HG02759 (cell line): Measurements from ENCODE around the gene IGF2.
"Not testable (repeated sequence)": the region's sequence is repeated elsewhere in the genome, so short reads cannot be mapped to it uniquely, and the experiment has no call there.

ENCODE experiments used
- ATAC-seq: cut with Tn5 transposase; IDR thresholded peaks from one replicate; pipeline ENCODE4 v1.9.1; 2021; ENCODE audit warnings: mild to moderate bottlenecking, moderate library complexity; ENCODE audit not compliant: unreplicated experiment

IGF2 gene, protein sequence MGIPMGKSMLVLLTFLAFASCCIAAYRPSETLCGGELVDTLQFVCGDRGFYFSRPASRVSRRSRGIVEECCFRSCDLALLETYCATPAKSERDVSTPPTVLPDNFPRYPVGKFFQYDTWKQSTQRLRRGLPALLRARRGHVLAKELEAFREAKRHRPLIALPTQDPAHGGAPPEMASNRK

DNA sequence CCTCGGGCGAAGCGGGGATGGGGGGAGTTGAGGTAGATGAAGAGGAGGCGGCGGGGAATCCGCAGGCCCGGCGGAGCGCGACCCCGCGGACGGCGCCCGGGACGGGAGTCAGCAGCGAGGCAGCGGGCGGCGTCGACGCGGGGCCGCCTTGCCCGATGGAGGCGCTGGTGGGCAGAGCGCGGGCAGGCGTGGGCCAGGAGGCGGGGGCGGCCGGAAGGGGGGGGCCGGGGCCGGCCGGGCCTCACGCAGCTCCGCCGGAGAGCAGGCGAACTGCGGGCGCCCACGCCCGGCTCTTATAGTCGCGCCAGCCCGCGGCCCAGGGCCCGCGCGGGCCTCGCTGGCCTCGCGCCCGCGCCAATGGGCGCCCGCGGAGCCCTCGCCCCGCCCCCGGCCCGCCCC, at the start of gene IGF2:
IGF2 (minus strand) TSS at position 267 of the 399 bp plus-strand sequence. CDS start 3,866 bp downstream, outside the sequence.
- ATAC-seq, result no peak

DNA sequence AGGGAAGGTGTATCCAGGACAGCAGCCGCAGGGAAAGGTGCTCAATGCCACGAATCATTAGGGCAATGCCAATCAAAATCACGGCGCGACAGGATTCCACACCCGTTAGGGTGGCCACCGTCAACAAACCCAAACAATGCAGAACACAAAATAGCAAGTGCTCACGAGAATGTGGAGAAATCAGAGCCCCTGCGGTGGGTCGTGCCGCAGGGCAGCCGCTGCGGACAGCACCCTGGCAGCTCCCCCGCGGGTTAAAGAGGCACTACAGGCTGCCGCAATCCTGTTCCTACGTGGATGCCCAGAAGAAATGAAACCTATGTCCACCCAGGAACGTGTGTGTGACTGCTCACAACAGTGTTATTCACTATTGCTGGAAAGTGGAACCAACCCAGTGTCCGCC, 49.6 kb upstream of the IGF2 start:
- ATAC-seq, result no peak

DNA sequence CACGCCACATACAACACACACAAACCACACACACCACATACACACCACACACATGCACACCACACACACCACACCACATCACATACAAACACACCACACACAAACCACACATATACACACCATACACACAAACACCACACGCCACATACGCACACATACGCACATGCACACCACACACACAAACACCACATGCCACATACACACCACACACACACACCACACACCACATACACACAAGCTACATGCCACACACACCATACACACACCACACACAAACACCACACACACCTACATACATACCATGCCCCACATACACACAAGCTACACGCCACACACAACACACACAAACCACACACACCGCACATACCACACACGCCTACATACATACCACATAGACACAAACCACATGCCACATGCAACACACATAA, 48.1 kb upstream of the IGF2 start:
- no peak for ATAC-seq

DNA sequence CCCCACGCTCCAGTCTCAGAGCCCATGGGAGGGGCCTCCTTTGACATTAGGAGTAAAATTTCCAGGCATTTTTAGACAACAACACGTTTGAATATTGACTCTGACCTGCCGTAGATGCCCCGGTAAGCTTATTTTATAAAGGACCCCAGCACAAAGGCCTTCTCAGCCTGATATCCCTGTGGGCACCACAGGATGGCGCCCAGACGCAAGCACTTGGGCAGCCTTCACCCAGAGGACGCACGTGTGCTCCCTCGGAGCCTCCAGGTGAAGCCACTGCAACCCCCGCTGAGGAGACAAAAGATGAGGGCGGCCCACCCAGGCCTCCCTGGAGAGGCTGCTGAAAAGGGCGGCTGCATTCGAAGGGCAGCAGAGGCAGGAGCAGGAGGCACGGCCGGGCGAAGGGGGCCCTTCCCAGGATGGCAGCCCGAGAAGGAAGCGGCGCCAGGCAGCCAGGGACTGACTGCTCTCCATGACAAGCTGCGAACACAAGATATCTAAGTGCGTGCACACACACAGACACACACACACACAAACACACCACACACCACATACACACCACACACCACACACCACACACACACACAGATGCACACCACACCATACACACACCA, 47.6 kb upstream of the IGF2 start:
- ATAC-seq, result no peak

DNA sequence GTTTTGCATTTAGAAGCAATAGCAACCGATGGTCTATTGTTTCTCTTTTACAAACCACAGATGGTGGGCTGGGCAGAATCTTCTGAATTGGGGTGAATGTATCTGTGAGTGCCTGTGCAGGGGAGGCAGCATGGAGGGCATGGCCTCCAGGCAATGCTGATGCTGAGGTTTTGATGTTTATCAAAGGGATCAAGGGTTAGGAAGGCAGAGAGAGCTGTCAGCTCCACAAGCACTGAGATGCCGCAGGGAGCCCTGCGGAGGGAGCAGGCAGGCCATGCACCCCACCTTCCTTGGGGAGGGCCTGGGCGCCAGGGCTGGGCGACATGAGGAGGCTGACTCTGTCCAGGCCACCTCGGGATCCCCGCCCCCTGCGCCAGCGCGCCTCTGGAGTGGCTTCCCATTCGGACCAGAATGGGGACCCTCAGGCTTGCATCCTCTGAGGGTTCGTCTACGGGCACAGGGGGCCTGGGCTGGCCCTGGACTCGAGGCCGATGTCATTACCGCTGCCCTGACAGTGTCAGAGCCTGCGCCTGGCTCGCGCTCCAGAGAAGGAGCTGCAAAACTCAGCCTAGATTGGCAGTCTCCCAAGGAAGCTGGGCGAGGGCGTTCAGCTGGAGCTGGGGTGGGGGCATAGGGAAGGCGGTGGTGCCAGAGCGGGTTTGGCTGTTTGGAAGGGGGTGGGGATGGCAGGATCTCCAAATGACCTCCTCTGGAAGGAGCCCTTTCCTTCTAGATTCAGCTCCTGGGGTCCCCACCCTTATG, 46.3 kb upstream of the IGF2 start:
- ATAC-seq, result no peak

DNA sequence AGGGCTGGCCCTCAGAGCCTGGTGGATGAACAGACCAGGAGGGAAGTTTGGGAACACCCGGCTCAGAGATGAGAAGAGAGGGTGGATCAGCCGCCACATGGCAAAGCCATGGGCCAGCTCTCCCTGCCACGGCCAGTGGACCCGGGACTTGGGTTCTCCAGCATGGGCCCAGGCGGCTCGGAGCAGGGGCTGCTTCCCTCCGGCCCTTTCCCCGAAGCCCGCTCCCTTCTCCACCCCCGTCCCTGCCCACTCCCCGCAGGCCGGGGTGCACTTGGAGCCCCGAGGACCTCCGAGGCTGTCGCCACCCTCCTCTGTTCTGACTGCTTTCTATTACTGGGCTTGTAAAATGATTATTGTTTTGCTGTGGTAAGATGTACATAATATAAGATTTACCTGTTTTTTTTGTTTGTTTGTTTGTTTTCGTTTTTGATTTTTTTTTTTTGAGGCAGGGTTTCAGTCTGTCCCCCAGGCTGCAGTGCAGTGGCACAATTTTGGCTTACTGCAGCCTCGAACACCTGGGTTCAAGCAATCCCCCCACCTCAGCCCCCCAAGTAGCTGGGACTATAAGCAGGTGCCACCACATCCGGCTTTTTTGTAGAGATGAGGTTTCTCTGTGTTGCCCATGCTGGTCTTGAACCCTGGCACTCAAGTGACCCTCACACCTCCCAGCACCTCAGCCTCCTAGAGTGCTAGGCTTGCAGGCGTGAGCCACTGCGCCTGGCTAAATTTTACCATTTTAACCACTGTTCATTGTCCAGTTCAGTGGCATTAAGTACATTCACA, 43.7 kb upstream of the IGF2 start:
- ATAC-seq, result no peak

DNA sequence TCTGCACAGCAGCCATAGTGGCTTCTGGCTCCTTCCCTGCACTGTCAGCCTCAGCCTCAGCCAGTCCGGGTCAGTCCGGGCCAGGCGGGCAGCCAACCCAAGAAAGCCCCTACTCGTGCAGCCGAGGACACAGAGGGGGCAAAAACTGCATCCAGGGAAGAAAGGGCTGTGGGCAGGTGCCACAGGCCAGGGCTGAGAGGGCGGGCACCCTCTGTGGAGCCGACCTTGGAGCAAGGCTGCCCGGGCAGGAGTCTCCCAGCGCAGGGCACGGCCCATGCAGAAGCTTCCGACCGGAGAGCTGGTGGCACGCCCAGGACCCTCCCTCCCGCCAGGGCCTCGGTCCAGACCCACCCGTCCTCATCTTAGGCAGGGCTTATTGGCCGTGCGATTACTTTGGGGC, 42.9 kb upstream of the IGF2 start:
- no peak for ATAC-seq

DNA sequence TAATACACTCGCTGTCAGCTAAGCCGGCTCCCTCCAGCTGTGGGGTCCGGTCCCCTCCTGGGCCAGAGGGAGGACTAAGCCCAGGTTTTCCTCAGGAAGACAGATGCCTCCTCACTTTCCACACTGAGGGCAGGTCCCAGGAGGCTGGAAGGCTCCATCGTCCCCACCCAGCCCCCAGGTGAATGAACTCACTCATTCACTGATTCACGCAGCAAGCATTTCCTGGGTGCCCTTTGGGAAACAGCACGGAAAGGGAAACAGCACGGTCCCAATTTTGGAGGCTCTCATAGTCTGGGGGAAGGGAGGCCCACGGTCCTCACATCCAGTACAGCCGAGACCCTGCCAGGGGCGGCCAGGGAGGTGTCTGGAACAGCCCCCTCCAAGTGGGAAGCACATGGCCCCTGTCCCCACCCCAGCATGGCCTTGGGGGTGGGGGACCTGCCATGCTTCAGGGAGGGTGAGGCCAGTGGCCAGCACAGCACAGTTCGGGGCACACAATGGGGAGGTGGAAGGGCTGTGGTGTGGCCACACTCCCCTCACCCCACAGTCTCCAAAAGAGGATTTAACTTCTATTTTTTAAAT, 41.7 kb upstream of the IGF2 start:
- ATAC-seq, result no peak

DNA sequence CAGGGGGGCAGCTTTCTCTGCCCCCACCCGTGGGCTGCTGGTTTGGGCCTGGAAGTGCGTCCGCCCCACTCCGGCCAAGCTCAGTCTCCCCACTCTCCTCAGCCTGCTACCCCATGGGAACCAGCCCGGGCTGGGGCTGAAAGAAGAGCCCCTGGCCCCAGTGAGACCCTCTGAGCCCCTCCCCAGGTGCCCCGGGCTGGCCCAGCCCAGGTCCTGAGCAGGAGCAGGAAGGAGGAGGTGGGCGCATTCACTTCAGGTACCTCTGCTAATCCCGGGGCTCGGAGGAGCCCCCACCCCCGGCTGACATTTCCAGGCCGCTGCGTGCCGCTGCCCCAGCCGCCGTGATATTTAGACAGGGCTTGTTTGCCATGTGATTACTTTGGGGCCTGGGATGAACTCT, 41.2 kb upstream of the IGF2 start:
- ATAC-seq, result no peak

DNA sequence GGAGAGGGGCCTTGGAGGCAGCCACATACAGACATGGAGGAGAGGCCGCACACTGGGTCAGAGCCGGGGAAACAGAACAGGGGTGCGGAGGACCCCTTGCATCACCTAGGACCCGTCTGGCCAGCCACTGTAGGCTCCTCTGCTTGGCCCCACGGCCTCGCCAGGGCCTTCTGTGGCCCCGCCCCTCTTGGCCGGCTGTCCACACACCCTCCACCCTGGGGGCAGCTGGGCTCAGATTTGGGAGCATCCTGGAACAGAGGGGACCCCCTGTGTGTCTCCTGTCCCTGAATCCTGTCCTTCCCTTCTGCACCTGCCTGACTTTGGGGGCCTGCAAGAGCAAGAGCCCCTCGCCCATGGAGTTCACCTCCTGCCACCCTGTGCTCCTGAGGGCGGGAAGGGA, 40.3 kb upstream of the IGF2 start:
- ATAC-seq, result no peak

DNA sequence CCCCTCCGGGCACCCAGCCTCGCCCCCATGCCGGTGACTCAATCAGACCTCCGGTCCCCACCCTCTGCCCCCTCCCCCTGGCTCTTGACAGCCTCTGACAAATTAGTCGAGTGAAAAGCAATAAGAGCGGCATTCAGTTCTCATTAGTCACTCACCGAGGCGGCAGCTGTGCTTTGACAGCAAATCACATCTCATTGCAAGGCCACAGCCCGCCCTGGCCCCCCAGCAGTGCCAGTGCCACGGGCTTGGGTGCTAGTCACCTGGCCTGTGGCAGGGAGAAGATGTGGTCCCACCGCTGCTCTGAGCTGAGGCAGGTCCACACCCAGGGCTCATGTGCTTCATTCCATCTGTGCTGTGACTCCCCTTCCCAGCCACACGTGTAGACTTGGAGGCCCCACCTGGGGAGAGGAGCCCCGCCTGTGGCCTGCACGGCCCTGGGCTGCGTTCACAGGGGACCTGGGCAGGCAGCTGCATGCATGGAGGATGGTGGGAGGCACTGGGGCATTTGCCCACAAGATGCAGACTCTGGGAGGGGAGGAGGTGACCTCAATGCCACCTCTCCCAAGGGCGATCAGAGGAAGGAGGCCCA, 39.8 kb upstream of the IGF2 start:
- no peak for ATAC-seq

DNA sequence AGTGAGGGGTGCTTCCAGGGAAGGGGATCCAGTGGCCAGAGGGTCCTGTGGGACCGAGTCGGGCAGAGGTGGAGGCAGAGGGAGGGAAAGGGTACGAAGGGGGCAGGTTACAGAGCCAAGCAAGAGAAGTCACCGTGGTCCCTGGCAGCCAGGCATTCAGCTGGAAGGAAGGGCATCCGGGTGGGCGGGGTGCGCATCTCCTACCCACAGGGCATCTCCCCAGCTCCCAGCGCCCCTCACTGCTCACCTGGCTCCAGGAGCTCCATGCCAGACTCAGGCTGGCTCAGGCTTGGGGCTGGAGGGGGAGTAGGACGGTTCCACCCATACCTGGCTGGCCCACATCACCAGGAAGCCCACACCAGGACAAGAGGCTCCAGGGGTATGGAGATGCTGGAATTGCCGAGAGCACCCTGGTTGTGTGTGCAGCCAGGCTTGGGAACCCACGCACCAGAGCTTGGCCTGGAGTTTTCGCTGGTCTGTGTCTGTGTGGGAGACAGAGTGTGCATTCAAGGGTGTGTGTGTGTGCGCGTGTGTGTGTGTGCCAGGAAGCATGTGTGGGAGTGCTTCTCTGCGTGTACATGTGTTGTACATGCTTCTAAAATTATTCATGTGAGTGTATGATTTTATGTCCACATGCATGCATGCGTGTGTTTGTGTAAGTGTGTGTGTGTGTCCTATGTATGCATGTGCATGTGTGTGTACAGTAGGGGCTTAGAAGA, 39.0 kb upstream of the IGF2 start:
- not testable (repeated sequence) for ATAC-seq

DNA sequence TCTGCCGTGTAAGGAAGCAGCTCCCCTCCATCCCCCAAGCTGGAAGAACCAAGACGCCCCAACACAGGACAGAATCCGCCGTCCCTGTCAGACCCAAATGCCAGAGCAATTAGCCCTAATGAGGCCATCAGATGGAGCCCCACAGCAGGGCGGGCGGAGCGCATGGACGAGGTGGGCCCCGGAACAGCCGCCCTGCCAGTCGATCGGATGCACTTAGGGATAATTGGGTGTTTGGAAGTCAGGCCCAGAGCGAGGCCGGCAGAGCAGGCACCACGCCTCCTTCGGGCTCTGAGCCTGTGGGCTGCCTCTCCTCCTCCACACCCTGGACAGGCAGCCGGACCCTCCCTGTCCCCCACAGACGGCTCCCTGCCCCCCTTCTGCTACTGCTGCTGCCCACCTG, 37.9 kb upstream of the IGF2 start:
- ATAC-seq, result no peak

DNA sequence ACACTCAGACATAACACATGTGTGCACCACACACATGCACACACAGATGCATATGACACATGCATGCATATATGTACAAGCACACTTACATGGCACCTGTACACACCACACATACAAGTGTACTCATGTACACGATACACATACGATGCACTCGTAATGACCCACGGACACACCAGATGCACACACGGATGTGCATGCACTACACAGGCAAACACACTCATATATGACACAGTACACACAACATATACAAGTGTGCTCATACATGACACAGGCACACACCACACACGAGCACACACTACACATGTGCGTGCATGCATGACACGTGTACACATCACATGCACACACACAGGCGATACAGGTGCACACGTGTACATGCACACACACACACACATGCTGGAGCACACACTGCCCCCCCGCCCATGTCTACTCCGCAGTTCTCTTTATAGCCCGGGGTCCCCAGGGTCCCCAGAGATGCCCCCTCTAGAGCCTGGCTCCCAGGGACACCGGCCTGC, 37.3 kb upstream of the IGF2 start:
- no peak for ATAC-seq

DNA sequence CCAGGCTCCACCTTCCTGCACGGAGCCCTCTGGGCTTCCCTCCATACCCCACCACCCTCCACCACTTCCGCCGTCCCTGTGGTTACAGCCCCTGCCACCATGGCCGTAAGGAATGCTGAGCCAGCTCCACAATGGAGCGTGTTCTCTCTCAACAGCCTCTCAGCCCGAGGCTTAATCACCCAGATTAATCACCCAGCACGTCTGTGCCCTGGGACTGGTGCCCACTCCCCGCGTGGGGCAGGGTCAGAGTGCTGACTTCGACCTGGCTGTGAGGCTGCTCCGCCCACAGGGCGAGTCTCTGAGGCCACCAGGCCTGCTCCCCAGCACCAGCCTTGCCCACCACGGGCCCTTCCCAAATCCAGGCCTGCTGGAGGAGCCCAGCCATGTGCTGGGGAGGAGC, 36.5 kb upstream of the IGF2 start:
- ATAC-seq, result no peak

DNA sequence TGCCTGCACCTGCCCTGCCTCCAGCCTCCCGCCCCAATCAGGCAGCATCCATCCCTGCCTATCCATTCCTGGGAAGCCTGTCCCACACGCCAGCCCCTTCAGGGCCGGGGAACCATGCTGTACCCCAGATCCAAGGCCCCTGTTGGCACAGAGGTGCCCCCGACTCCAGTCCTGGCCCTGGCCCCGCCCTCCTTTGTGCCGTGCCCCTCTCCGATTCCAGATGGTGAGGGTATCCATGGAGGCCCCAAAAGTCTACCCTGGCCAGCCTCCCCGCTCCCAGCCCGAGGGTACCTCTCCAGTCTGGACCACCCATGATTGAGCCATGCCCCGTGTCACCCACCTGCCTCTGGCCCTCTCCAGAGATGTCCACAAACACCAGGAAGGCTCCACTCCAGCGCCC, 35.2 kb upstream of the IGF2 start:
- ATAC-seq, result no peak

DNA sequence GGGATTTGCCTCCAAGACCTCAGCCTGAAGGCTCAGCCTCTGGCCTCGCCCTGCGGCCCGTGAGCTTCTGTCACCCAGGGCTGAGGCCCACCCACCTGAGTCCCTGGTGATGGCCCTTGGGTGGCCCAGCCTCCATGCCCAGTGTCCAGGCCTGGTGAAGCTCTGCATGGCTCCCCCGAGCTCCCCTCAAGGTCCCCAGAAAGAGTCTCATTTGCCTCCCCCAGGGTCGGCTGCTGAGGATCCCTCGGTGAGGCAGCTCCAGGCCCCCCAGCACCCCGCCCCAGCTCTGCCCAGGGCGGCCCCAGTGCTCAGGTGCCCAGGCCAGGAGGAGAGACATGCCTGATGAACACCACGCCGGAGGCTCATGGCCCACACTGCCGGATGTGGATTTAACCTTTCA, 34.6 kb upstream of the IGF2 start:
- ATAC-seq, result no peak

DNA sequence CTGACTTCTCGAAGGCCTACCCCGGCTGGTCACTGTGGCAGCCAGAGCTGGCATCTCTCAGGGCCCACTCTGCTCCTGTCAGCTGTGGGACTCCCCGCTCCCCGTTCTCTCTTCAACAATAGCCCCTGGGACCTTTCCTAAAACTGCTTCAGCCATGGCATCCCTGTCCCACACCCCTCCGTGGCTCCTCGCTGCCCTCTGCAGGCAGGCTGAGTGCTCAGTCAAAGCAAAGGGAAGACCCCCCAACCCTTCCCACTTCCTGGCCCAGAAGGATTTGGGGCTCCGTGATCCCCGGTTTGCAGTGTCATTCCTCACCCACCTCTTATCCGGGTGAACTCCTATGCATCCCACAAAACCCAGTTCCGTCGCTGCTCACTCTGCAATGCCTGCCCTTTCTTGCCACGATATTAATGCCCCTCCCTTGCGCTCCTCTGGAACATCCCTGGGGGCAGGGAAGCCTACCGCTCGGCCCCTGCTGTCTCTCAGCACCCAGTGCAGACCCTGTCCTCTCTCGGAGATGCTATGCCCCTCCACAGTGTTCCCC, 34.0 kb upstream of the IGF2 start:
- ATAC-seq, result no peak

DNA sequence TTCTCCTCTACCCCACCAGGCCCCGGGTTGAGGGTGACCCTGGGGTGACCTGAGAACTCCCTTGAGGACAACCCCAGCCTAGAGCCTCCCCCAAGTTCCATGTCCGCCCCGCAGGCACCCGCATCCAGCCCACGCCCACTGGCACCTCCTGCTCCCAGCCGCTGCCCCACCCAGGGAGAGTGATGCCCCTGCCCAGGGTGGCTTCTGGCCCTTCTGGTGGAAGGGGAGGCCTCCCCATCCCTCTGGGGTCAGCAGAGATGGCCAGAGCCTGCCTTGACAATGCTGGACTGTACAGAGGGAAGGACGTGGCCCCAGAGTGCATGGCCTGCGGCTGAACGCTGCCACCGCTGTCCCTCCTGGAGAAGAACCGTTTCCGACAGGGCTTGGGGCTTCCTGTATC, 33.5 kb upstream of the IGF2 start:
- no peak for ATAC-seq

DNA sequence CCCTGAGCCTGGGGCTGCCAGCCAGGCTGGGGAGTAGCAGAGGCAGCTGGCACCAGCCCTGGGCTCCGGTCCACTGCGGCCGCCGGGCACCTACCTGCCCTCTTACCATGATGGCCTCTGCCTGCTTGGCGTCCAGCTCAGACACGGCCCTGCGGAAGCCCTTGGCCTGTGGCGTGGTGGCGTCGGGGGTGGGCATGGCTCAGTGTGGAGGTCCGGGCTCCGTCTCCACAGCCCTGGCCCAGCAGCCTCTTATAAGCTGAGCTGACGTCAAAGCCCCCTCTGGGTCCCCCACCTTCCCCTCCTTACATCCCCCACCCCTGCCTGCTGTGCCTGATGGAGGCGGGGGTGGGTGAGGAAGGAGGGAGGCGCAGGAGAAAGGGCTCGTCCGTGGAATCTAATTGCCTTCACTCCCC, 32.4 kb upstream of the IGF2 start, which contains the start of gene TH:
TH (minus strand) TSS at position 225 of the 413 bp plus-strand sequence; CDS start at position 196, 29 bp downstream.
- ATAC-seq, result no peak
